Heart left ventricle (tissue), 13 donors: Measurements from ENCODE around the gene NDUFAF8.

Experiments
- CTCF ChIP-seq, 12 donors: fragments of 200-600 bp; sonication (generic) in 4 of 12; IDR thresholded peaks; one replicate each; pipeline versions ENCODE4 v1.5.0 to v1.8.0; 2018 to 2022; ENCODE audit warnings: antibody characterized with exemption in 12 of 12, mild to moderate bottlenecking in 5 of 12
- POLR2A ChIP-seq, 2 donors: fragments of 450-650 bp; IDR thresholded peaks; one replicate each; pipeline ENCODE4 v1.6.1; 2017; ENCODE audit warnings: antibody characterized with exemption in 2 of 2, mild to moderate bottlenecking in 2 of 2, moderate library complexity in 2 of 2
- donor health status: ischemic (EF 13 %, LVEDD 7.1; RV severe dilation, severe dysfunction).
- donor health status: DM: no; HTN: yes; CAD: no.
- donor health status: DM: no; HTN: no; CAD: no.
- donor health status: ischemic (EF 25% LVEDD 6.9; RV normal size, moderate dysfunction).
- donor health status: ischemic (EF 25% LVEDD 5.7; RV mildly dilated, moderate dysfunction).
- donor health status: ischemic (EF 35%, LVEDD 5.7; RV mildly dilated, moderate dysfunction).
- donor health status: nonischemic (EF 11% LVEDD 7.7; RV severe dilation, severe dysfunction).
- donor health status: DM: yes; HTN: yes; CAD: no.
- donor health status: PGD.
- donor health status: ischemic (EF 29% LVEDD 5.4; RV normal size, mild dysfunction).
- donor health status: nonischemic (EF 23%, LVEDD 6.1; RV moderate dilation, normal function).

DNA sequence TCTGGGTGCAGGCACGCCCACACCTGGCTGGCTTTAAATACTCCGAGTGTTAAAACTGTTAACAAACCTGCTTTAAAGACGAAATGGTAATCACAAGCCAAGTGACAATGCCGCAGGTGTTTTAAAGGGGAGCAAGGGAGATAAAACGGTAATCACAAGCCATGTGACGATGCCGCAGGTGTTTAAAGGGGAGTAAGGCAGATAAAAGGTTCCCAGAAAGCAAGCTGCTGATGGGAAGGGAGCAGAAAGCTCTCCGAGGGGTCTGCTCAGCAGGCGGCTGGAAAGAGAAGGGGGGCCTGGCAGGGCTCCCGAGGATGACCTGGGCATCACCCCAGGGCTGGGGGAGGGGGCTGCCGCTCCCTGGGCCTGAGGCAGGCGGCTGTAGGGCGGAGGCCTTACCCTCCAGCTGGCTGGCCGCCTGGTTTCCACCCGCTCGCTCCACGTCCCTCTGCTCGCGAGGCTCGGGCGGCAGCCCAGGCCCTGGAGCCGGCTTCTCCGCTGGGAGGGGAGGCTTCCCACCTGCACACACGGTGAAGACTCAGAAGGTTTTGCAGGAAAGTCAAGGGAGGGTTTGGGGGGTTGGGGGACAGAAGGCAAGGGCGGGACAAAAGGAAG is 12.1 kb downstream of the NDUFAF8 start:
- no peak for TF ChIP-seq POLR2A (IDR thresholded peaks at IDR 0.05)
- no peak for TF ChIP-seq CTCF (IDR thresholded peaks at IDR 0.05)
